Putamen (tissue), 1 donor: ENCODE results near the gene MAP4.
"Not testable (repeated sequence)": the region's sequence is repeated elsewhere in the genome, so short reads cannot be mapped to it uniquely, and the experiment has no call there.

Source experiments
- DNase-seq: peaks from one replicate; pipeline ENCODE4 v3.0.0-alpha.2; 2016; ENCODE audit warnings: low spot score

MAP4 gene

GRCh38 chr3:47846186-47846879, 169.9 kb downstream of the MAP4 start:
- no peak for DNase-seq

DNA sequence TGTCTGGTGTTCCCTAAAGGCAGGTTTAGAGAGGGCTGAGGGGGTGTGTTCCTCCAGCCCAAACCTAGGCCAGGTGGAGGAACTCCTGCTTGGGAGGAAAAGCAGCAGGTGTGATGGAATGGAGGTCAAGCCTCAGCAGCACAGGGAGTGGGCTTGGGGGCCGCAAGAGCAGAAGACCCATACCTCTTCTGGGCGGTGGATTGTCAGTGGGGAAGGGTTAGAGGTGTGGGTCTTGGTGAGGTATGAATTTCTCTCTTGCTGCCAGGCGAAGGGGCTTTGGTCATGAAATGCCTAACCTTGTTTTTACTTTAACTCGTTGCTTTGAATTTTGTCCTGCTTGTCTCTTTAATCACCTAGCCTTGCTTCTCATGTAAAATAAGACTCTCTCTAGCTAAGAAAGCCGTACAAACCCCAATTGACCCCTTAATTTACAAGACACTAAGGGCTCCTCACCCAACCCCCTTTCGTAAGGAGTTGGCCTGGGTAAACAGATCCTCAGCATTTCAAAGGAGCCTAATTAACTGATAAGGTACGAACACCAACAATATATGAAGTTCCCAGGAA, 174.3 kb downstream of the MAP4 start:
- no peak for DNase-seq

DNA sequence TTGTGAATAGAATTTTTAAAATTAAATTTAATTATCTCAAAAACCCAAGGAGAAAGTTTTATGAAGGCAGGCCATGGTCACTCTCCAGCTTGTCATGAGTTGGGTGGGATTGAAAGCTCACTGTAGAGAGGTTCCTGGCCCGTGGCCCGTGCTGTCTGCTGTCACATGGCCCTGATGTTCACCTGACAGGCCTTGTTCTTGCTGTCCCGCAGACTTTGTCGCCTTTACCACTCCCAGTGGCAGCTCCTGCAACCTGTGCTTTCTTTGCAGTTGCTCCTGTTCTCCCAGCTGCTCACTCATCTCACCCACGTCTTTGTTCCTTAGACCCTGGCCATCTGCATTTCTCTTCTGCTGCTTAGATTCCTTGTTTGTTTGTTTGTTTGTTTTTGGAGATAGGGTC, 177.7 kb downstream of the MAP4 start:
- DNase-seq, result no peak

DNA sequence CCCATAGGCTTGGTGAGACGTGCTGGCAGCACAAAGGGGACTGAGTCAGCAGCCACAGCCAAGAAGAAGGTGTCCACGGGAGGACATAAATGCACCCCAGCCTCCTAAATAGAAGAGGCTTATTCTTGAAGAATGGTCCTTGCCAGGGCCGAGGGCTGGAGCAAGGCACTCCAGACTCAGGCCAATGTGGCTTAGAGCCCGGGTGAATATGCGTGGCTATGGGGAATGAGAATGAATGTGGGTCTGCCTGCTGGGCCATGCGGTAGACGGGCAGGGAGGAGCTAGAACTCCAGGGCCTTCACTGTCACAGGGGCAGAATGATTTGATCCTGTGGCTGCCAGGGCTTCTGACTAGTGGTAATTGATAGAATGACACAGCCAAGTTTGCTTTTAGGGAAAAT, 179.2 kb downstream of the MAP4 start:
- peak; percentile 50 for DNase-seq

DNA sequence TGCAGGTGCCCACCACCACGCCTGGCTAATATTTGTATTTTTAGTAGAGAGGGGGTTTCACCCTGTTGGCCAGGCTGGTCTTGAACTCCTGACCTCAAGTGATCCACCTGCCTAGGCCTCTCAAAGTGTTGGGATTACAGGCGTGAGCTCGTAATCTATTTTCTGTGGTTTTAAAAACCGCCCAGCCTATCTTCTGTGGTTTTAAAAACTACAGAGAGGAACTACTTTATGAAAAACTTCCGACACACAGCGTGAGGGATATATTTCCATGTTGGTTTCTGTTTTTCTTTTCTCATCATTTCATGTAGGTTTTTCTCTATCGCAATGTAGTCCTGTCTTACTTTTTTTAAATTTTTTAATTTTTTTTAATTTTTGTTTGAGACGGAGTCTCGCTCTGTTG, 186.7 kb downstream of the MAP4 start:
- not testable (repeated sequence) for DNase-seq

GRCh38 chr3:47825590-47825989, 190.6 kb downstream of the MAP4 start:
- DNase-seq, result no peak

- DNase-seq, result peak; percentile 78
Observed at GRCh38 chr3:47824541-47825473, 191.4 kb downstream of the MAP4 start.

DNA sequence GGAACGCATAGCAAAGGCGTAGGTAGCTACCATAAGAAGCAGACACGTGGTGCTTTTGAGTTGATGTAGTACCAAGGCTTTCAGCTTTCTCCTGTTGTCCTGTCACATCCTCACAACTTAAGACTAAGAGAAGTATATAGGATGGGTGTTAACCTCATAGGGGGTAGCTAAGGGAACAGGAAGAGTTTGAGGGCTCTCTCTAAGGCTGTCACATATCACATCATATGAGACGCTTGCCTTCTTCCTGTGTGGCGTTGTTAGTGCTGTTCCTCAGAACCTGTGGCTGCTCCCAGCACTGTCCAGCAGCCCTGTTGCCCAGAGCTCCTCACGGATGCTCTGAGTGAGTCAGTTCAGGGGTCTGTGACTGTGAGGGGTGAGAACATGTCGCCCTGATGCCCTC, 198.6 kb downstream of the MAP4 start:
- DNase-seq, result no peak

- no peak for DNase-seq
Observed at GRCh38 chr3:47813551-47814177, 202.6 kb downstream of the MAP4 start.

DNA sequence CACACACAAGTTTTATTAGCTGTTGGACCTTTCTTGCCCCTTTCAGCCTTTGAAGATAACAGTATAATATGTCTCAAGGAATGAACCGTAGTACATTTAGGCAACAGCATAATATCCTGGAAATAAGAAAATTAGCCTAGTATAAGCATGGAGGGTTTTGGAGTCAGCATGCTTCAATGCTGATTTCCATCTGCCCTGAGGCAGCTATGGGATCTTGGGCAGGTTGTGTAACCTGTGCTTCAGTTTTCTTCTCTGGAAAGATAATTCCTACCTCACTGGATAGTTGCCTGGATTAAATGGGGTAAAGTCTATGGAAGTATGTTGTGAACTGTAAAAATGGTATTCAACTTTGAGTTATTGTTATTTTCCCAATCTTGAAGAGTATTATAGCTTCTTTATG, 211.6 kb downstream of the MAP4 start:
- DNase-seq, result no peak

- no peak for DNase-seq
Observed at GRCh38 chr3:47803480-47804025, 212.7 kb downstream of the MAP4 start.

DNA sequence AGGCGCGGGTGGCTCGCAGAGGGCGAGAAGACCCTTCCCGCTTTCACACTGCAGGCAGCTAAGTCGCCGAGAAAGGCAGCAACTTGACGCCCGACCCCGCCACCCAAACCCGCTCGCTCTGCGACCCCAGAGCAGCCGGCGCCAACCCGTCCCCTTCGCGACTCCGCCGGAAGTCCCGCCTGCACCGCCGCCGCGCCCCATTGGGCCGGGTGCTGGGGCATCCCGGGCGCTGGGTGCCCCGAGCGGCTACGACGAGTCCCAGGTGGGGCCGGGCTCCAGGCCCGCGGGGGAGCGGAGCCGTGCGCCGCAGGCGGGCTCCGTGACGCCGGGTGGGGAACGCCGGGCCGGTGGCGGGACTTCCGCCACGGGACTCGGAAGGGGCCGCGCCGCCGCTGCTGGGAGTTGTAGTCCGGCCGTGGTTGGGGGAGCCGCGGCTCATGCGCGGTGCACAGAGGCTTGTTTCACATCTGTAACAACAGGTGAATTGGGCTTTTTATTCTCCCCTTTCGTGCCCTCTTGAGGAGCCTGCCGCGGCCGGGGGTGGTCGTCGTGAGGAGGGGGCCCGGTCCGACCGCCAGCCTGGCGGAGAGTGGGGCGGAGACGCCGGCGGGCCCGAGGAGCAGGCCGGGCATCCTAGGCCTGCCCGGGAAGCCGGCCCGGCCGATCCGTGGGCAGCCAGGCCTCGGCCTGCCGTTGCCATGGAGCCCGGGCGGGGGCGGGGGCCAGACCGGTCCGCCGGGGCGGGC, 213.3 kb downstream of the MAP4 start, which contains the start of gene DHX30:
Gene DHX30, plus strand, starts transcription at position 405 of the 746 bp plus-strand sequence. CDS start 7,546 bp downstream, outside the sequence.
- peak; percentile 91 for DNase-seq
